Activated T-cell treated with anti-CD3 and anti-CD28 coated beads, Interleukin-2, amount 50 U/mL, for 1 hour (primary cell): ENCODE data around the gene RNFT1.
"Not testable (repeated sequence)": the region's sequence is repeated elsewhere in the genome, so short reads cannot be mapped to it uniquely, and the experiment has no call there.

Experiments
- DNase-seq: peaks from one replicate; pipeline ENCODE4 v3.0.0-alpha.2; 2020

RNFT1 gene

DNA sequence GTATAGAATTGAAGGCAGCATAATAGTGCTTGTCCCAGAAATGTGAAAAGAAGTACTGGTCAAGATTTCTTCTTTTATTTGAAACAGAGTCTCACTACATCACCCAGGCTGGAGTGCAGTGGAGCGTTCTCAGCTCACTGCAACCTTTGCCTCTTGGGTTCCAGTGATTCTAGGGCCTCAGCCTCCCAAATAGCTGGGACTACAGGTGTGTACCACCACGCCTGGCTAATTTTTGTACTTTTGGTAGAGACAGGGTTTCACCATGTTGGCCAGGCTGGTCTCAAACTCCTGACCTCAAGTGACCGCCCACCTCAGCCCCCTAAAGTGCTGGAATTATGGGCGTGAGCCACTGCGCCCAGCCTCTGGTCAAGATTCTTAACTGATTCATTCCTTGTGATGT is 43.9 kb downstream of the RNFT1 start:
- not testable (repeated sequence) for DNase-seq

DNA sequence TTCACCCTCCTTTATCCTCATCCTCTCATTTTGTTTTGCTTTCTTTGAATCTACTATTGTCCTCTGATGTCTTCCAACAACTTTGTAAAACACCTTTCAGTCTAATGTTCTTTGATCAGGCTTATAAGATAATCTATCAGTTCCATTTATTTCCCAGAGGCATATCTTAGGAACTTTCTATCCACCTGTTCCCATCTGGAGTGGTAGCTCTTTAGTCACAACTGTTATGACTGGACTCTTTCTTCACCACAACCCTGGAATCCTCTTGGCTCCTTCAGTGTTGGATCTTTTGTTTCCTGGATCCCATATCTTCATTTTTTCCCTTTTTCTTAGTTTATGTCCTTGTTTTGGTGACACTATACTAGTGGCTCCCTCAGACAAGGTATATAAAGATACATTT is 48.1 kb downstream of the RNFT1 start:
- no peak for DNase-seq

DNA sequence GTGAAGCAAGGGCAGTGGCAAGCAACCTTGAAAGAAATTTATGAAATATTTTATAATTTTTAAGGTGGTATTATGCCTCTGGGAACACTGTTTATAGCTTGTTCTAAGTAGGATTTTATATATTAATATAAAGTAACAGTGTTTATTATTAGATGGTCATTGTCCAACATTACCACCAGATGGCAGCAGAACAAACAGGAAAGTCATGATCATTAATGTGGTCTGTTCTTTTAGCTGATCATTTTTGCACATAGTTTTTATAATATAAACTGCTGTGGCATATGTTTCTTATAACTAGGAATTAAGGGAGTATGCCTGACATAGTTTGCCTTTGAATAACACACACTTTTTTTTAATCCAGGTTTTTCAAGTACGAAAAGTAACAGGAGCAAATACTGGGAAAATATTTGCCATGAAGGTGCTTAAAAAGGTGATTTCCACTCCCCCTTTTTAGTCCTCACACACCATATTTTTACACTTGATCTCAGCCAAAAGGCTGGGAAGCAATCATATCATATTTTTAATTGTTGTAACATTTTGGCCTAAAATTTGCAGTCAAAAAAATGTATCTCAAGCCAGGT is 50.2 kb downstream of the RNFT1 start:
- DNase-seq = no peak

DNA sequence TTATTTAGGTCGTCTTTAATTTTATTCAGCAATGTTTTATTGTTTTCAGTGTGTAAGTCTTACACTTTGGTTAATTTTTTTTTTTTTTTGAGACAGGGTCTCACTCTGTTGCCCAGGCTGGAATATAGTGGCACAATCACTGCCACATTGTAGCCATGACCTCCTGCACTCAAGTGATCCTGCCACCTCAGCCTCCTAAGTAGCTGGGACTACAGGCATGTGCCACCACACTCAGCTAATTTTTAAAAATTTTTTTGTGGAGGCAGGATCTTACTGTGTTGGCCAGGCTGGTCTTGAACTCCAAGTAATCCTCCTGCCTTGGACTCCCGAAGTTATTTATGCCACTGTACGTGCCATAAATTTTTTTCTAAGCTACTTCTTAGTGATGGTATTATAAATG is 57.1 kb downstream of the RNFT1 start:
- DNase-seq = no peak

DNA sequence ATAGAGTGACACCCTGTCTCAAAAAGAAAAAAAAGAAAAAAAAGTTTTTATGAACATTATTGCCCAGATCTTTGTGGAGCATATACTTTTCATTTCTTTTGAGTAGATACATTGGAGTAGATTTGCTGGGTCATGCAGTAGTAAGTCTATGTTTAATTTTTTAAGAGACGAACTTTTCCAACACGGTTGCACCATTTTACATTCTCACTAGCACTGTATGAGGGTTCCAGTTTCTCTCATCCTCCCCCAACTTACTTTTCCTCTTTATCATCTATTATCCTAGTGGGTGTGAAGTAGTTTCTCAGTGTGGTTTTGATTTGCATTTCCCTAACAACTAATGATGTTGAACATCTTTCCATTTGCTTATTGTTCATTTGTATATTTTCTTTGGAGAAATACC is 61.1 kb downstream of the RNFT1 start:
- DNase-seq = no peak
